Stimulated activated CD8-positive, alpha-beta memory T cell treated with anti-CD3 and anti-CD28 coated beads, Interleukin-7, amount 100 ng/mL, for 24 hours (primary cell): ENCODE data around the gene KRTAP16-1.
"Not testable (repeated sequence)": the region's sequence is repeated elsewhere in the genome, so short reads cannot be mapped to it uniquely, and the experiment has no call there.

Experiments
- DNase-seq: peaks from one replicate; pipeline ENCODE4 v3.0.0-alpha.2; 2020; ENCODE audit warnings: low read depth

The KRTAP16-1 gene

DNA sequence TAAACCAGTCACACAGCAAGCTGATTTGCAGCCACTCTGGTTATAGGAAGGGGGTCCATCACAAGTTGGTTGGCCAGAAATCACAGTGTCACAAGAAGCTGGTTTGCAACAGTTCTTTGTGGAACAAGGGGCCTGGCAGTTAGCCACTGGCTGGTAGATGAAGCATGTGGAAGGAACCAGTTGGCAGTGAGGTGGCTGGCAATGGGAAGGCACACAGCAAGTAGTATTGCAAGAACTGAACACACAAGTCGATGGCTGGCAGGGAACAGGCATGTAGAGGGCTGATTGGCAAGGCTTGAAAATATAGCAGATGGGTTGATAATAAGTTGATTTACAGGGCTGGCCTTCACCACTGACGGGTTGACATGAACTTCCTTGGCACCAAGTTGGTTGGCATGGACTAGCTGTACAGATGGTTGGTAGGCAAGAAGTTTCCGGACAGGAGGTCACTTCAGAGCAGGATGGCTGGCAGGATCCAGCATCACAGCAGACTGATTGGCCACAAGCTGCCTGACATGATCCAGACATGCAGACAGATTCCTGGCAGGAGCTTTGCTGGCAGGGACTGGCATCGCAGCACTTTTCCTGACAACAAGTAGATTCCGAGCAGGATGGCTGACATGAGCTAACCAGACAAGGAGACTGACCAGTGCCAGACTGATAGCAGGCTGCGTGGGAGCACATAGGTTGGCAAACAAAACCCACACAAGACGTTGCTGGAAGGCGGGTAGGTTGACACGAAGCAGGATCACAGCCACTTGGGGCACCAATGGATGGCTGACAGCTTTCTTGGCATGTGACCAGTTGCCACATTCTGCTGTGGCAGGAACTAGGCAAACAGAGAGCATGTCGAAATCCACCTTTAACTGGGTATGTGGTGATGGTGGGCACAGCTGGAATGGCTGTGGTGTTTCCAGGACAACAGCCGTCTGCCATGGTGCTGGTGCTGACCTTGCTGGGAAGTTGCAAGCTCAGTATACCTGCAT lies 6.9 kb downstream of the KRTAP16-1 start, which contains the start of gene KRTAP29-1:
Gene KRTAP29-1, minus strand, starts transcription at position 936 of the 986 bp plus-strand sequence. Its CDS starts 0 bp downstream, at position 936.
- no peak for DNase-seq

DNA sequence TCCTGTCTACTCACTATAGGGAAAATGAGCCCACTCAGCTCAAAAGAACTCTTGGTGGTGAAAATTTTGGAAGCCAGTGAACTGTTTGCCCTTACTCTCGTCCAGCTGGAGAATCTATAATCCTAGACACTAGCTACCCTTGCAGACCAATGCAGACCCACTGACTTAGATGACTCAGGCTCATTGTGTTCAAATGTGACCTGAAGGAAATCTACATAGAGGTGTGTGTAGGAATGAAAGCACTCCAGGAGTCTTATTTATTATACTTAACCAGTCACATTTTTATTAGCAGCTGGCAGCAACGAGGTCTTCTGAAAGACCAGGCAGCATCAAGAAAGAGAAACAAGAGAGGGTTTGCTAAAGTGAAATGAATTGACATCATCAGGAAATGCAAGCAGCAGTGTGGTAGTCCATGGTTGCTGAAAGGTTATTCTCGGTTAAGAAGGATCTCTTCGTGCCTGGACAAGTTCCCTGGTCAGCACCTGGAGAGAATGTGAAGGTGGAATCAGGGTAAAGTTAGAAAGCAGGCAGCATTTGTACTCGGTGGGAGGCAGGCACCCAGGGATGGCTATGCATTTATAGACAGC lies 7.8 kb downstream of the KRTAP16-1 start:
- DNase-seq = no peak

DNA sequence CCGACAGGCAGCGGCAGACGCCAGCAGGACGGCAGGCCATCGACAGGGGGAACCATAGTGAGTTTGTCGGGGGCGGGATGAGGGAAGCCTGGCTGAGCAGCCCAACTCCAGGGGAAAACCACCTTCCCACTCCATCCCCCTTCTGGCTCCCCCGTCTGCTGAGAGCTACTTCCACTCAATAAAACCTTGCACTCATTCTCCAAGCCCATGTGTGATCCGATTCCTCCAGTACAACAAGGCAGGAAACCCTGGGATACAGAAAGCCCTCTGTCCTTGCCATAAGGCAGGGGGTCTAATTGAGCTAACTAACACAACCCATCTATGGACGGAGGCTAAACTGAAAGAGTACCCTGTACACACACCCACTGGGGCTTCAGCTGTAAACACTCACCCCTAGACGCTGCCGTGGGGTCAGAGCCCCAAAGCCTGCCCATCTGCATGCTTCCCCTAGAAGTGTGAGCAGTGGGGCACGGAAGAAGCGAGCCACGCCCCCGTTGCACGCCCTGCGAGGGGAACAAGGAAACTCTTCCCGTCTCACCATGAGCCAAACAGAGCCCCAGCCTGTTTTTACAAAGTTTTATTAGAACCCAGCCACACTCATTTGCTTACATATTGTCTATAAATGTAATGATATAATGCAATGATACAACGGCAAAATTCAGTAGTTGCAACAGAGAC lies 10.5 kb downstream of the KRTAP16-1 start:
- DNase-seq = no peak

DNA sequence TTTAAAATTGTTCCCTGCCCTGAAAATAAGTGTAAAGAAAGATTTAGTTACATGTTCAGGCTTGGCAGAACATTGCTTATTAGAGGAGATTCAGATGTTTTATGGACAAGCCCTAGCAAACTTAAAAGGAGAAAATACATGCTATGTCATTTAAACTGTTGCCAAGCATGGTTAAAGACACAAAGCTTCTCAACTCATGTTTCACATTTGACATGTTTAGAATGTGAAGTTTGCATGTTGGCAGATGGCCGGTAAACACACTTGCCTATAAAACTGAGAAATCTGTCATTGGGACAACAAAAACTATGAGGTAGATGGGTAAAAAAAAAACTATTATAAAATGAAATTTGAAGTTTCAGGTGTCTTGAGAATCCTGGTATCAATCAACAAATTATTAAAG lies 12.3 kb downstream of the KRTAP16-1 start:
- no peak for DNase-seq

DNA sequence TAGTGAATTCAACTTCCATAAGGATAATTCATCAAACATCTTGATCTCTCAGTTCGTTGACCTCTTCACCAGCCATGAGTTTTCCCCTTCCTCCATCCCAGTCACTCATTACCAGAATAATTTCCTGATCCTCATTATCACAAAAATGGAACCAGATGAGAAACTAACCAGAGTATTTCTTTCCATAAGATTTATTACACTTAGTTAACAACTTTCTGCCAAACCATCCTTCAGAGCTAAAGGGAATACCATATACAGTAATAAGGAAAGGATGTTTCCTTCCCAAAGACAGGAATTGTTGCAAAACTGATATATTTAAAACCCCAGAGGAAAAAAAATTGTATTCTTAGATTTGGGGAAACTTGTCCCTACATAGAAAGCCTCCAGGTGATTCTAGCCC lies 15.1 kb downstream of the KRTAP16-1 start:
- DNase-seq = no peak

DNA sequence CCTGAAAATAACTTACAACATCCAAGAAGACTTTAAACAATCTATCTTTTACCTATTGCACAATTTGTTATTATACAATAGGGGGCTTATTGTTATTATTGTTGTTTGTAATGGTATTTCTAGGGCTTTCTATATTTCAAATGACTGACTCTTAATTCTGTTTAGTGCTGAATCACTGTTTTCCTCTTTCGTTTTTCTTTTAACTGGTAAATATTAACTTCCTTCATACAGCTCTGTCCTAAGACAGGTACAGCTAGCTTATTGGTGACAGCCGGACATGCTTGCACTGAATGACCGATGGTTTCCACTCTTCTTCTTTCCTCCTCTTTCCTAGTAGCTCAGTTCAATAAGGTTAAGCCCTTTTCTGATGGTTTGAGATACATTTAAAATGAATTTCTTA lies 22.1 kb downstream of the KRTAP16-1 start:
- no peak for DNase-seq

DNA sequence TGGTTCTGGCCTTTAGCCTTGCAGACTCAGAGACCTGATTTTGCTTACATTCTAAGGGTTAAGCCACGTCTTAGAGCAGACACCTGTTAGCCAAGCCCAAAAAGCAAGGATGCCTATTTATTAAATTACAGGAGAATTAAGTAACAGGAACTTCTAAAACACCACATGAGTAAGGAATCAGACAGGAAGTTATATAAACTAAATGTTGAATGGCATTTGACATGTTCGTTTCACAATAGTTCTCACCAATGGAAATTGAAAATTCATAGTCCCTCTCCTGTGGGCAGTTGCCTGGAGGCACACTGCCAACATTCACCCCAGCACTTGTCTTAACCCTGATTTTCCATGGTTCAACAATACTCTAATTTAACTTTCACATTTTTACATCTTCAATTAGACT lies 24.6 kb downstream of the KRTAP16-1 start:
- DNase-seq = no peak

DNA sequence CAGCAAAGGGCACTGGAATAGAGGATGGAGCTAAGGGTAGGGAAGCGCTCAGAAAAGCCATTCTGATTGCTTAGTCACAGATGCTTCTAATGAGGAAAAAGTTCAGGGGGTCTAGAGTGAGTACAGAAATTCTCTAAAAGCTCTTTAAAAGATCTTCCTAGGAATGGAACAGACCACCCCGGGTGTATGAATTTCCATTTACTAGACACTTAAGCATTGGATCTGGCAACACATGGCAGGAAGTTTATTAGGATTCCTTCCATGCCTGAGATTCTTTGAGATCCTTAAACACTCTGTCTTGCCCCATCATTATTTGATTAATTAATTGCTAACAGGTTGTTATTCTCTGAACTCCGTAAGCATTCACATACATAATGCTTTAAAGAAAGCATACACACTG lies 25.1 kb downstream of the KRTAP16-1 start:
- DNase-seq = no peak

DNA sequence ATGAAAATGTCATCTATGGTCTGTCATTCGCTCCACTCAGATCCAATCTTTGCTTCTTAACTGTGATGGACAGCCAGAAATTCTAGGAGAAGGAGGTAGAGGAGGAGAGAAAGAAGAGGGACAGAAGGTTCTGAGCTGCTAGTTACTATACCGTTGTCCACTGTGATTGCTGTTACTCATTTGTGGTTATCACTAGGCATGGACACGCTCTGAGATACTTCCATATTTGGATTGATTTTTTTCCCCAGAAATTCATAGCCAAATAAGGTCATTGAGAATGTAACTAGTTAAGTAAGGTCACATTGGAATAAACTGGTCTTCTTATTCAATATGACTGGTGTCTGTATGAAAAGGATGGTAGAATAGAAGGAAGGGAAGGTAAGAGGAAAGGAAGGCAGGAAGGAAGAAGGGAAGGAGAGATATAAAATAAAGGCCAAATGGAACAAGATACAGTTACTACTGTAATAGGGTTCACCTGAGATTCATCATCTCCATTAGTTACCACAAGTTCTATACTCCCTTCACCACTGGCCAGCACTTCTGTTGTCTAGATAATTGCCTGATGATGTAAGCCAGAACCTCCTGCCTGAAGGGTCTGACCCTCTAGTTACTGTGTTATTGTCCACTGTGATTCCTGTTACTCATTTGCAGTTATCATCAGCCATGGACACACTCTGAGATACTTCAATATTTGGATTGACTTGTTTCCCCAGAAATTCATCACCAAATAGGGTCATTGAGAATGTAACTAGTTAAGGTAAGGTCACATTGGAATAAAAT lies 30.7 kb downstream of the KRTAP16-1 start:
- DNase-seq = no peak

DNA sequence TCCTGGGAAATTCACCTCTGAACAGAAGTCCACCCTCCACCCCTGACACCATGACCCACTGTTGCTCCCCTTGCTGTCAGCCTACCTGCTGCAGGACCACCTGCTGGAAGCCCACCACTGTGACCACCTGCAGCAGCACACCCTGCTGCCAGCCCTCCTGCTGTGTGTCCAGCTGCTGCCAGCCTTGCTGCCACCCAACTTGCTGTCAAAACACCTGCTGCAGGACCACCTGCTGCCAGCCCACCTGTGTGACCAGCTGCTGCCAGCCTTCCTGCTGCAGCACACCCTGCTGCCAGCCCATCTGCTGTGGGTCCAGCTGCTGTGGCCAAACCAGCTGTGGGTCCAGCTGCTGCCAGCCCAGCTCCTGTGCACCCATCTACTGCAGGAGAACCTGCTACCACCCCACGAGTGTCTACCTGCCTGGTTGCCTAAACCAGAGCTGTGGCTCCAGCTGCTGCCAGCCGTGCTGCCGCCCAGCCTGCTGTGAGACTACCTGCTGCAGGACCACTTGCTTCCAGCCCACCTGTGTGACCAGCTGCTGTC lies 33.4 kb downstream of the KRTAP16-1 start, which contains the start of gene KRTAP9-7:
Gene KRTAP9-7, plus strand, starts transcription at position 51 of the 543 bp plus-strand sequence. Its CDS starts 0 bp downstream, at position 51.
- DNase-seq = not testable (repeated sequence)

DNA sequence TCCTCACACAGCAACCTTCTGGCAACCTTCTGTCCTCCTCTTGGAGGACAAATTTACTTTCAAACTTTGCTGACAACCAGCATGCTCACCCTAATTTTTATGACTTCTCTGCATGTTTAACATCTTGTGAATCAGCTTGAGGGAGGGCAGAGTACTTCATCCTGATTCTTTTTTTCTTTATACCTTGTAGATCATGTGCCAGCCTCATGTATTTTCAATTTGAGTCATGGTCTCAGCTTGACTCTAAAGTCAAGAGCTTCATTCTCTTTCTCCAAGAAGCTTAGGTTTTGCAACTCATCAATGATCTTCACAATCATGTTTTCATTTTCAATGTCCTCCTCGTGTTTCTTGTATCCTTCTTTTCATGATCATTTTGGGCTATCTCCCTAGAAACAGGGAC lies 37.3 kb downstream of the KRTAP16-1 start:
- DNase-seq = no peak

DNA sequence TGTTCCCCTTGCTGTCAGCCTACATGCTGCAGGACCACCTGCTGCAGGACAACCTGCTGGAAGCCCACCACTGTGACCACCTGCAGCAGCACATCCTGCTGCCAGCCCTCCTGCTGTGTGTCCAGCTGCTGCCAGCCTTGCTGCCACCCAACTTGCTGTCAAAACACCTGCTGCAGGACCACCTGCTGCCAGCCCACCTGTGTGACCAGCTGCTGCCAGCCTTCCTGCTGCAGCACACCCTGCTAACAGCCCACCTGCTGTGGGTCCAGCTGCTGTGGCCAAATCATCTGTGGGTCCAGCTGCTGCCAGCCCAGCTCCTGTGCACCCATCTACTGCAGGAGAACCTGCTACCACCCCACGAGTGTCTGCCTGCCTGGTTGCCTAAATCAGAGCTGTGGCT lies 37.8 kb downstream of the KRTAP16-1 start:
- not testable (repeated sequence) for DNase-seq

DNA sequence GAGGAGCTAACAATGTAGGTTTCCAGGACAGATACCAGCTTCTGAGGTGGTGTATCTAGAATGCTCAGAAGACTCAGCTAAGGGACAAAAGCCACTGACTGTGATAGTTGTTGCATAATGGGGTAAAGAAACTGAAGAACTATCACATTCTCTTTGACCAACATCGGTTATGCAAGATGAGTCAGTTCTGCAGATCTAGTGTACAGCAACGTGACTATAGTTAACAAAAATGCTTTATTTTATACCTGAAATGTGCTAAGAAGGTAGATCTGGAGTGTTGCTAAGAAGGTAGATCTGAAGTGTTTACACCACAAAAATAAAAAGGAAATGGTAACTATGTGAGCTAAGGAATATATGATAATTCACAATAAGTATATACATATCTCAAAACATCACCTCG lies 41.4 kb downstream of the KRTAP16-1 start:
- DNase-seq = no peak

DNA sequence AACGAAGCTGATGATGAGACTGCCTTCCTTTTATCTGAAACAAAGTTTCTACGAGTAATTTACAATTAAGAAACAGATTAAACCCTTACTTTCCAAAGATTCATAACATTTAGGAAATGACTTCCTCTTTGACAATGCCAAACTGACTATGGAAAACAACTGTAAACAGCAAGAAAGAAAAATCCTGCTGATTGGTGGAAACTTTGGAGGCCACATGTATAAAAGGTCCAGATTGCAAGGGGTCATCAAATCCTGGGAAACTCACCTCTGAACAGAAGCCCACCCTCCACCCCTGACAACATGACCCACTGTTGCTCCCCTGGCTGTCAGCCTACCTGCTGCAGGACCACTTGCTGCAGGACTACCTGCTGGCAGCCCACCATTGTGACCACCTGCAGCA lies 44.0 kb downstream of the KRTAP16-1 start, which contains the start of gene KRTAP9-6:
Gene KRTAP9-6, plus strand, starts transcription at position 301 of the 400 bp plus-strand sequence. Its CDS starts 0 bp downstream, at position 301.
- DNase-seq = no peak

DNA sequence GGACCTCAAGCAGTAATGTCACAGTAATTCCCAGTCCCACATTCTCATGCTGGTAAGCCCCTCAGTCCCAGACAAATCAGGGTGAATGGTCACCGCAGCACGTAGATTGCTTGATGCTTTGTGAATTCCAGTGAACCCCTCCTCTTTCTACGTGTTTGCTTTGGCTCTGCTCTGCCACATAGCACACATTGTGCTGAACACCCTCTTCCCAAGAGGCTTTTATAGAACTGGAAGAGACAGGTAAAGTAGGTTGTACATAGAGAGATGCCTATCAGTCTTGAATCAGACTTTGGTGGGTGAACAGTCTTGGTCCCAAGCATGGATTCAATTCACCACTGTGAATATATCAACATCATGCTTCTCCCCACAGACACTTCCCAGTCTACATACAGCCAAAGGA lies 44.5 kb downstream of the KRTAP16-1 start:
- DNase-seq = no peak

DNA sequence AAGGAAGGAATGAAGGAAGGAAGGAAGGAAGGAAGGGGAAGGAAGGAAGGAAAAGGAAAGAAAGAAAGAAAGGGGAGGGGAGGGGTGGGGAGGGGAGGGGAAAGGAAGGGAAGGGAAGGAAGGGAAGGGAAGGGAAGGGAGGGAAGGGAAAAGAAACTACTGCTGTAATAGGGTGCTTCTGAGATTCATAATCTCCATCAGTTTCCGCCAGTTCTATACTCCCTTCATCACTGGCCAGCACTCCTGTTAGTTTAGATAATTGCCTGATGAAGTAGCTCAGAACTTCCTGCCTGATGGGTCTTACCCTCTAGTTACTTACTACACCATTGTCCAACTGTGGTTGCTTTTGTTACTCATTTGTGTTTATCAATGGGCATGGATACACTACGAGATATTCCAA lies 45.9 kb downstream of the KRTAP16-1 start:
- DNase-seq = no peak

DNA sequence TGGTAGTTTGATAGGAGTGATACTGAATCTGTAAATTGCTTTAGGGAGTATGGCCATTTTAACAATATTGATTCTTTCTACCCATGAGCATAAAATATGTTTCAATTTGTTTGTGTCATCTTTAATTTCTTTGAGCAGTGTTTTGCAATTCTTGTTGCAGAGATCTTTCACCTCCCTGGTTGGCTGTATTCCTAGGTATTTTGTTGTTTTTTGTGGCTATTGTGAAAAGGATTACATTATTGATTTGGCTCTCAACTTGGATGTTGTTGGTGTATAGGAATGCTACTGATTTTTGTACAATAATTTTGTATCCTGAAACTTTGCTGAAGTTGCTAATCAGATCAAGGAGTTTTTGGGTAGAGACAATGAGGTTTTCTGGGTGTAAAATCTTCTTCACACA lies 50.7 kb downstream of the KRTAP16-1 start:
- DNase-seq = no peak
